NCI-H1436 (cell line): Measurements from ENCODE around the gene CCDC82.
"Not testable (repeated sequence)": the region's sequence is repeated elsewhere in the genome, so short reads cannot be mapped to it uniquely, and the experiment has no call there.

Source experiments
- DNase-seq: peaks from one replicate; lab custom pipeline; 2025; lab: John Stamatoyannopoulos, UW

Gene CCDC82

DNA sequence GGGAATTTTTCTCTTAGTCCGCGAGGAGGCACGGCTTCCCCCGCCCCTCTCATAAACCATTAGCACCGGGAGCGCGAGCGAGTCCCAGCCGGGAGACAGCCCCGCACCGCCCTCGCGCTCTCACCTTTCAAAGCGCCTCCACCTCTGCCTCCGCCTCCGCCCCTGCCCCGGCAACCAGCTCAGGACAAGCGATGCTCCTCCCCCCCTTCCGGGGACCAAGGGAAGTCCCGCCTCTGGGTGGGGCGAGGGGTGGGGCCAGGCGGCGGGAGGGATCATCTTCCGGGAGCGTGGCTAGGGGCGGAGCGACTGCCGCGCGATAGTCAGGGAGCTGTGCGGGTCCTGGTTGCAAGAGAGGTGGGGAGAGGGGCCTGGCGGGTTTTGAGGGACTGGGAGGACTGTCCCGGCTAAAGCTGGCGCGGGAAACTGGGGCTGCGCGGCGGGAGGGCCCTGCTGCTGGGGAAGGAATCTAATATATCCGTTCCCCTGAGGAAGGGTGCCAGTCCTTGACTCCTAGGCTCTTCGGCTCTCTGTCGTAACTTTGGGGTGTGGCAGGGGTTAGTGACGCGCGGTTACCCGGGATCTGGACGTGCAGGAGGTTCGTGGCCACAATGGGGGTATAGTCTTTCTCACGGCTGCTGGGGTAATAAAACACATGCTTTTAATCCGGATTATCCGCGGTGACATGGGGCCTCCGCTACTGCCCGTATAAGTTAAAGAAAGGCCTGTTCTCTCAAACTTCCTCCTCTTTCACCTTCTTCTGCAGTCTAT is at the start of gene CCDC82, which contains the start of gene JRKL:
CCDC82 (minus strand) TSS at position 193 of the 768 bp plus-strand sequence. CDS start 5,165 bp downstream, outside the sequence.
JRKL (plus strand) TSS at position 294 of the 768 bp plus-strand sequence. CDS start 637 bp downstream, outside the sequence.
- DNase-seq, result peak; percentile 93

DNA sequence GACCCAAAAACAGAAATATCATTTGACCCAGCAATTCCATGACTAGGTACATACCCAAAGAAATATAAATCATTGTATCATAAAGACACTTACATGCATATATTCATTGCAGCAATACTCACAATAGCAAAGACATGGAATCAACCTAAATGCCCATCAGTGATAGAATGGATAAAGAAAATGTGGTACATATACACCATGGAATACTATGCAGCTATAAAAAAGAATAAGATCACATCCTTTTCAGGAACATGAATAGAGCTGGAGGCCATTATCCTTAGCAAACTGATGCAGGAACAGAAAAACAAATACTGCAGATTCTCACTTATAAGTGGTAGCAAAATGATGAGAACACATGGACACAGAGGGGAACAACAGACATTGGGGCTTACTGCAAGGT is 42.9 kb upstream of the CCDC82 start:
- not testable (repeated sequence) for DNase-seq

DNA sequence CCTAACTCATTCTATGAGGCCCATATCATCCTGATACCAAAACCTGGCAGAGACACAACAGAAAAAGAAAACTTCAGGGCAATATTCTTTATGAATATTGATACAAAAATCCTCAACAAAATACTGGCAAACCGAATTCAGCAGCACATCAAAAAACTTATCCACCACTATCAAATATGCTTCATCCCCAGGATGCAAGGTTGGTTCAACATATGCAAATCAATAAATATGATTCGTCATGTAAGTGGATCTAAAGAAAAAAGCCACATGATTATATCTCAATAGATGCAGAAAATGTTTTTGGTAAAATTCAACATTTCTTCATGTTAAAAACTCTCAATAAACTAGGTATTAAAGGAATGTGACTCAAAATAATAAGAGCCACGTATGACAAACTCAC is 41.0 kb upstream of the CCDC82 start:
- no peak for DNase-seq

DNA sequence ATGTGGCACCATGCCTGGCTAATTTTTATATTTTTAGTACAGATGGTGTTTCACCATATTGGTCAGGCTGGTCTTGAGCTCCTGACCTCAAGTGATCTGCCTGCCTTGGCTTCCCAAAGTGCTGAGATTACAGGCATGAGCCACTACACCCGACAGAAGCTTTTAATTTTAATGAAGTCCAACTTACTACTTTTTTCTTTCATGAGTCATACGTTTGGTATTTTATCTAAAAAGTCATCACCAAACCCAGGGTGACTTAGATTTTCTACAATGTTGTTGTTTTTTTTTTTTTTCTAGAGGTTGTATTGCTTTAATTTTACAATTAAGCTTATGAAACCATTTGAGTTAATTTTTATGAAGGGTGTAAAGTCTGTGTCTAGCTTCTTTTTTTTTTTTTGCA is 35.0 kb upstream of the CCDC82 start:
- no peak for DNase-seq

DNA sequence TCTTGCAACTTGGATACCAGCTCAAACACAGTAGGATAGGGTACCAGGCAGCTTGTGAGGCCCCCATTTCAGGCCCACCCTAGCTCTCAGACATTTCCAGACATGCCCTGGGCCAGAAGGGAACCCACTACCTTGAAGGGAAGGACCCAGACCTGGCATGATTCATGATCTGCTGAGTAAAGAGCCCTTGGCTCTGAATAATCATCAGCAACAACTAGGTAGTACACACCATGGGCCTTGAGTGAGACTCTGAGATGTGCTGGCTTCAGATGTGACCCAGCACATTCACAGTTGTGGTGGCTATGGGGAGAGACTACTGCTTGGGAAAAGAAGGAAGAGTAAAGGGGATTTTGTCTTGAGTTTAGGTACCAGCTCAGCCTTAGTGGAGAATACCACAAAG is 23.7 kb upstream of the CCDC82 start:
- no peak for DNase-seq

DNA sequence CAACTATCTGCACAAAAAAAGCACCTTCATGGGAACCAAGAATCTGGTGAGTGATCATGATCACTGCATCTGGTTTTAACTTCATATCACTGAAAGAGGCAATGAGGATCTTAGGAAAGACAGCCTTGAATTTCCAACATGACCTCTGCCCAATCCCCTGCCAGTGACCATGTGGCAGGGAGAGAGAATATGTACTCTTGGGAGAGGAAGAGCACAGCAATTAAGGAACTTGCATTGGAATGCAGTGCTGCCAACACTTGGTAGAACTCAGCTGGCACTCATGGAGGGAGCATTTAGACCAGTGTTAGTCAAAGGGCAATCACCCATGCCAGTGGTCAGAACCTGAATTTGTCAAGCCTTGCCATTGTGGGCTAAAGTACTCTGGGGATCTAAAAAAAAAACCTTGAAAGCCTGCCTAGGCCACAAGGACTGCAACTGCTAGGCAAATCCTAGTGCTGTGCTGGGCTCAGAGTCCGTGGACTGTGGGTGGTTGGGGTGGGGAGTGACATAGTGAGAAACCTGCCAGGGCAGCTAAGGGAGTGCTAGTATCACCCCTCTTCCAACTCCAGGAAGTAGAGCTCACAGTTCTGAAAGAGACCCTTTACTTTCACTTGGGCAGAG is 23.2 kb upstream of the CCDC82 start:
- DNase-seq, result no peak

DNA sequence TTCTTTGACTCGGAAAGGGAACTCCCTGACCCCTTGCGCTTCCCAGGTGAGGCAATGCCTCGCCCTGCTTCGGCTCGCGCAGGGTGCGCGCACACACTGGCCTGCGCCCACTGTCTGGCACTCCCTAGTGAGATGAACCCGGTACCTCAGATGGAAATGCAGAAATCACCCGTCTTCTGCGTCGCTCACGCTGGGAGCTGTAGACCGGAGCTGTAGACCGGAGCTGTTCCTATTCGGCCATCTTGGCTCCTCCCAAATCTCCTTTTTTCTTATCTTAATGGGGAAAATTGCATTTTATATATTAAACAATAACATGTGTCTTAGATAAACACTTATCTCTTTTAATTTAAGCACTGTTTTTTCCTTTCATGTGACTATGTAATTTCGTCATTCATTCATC is 21.7 kb upstream of the CCDC82 start:
- DNase-seq, result not testable (repeated sequence)

DNA sequence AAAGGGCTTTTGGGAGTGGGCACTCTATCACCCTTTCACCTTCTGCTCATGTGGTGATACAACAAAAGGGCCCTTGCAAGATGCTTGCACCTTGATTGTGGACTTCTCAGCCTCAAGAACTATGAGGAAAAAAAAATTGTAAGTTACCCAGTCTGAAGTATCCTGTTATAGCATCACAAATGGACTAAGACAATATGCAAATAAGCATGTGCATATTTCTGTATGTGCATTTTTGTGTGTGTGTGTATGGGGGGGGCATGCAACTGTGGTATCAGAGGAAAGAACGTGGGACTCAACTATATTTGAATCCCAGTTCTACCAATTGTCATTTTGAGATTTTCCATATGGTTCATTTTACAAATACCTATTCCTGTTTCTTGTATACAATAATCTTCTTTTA is 11.0 kb upstream of the CCDC82 start:
- no peak for DNase-seq

DNA sequence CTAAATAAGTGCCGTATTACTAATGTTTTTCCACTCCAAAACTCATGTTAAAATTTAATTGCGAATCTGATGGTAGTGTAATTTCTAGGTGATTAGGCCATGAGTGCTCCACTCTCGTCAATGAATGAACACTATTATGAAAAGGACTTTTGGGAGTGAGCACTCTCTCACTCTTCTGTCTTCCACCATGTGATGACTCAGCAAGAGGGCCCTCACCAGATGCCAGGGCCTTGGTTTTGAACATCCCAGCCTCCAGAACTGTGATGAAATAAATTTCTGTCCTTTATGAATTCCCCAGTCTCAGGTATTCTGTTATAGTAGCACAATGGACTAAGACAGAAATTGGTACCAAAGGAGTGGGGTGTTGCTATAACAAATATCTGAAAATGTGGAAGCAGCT is 8.2 kb upstream of the CCDC82 start:
- no peak for DNase-seq

DNA sequence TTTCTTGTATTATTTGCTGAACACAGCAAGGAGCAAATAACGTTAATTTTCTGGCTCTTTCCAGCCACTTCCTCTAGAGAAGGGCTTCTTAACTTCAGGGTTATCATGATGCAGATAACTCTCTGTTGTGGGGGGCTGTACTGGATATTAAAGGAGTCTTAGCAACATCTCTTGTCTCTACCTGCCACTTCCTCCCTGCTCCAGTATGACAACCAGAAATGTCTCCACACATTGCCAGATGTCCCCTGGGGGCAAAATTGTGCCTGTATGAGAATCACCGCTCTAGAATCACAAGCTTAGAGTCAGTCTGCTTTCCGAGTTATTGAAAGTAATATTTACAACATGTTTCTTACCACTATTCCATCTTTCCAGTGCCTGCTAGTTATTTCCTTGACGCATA is 6.9 kb upstream of the CCDC82 start:
- no peak for DNase-seq

DNA sequence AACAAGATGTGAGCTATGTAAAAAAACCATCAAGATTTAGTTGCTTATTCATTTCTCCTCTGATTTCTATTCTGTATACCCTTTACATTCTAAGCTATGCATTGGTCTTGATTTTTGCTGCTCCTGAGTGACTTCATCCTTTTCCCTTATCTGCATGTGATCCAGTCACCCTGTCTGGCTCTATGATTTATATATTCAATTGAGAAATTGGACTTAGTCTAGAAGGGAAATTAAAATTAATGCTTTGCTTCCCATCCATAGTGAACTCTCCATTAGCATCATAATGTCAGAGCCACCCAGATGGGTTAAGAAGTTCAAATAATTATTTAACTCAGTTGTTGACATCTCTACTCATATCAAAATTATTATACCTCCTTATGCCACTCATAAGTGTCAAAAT is 5.1 kb upstream of the CCDC82 start:
- DNase-seq, result no peak

DNA sequence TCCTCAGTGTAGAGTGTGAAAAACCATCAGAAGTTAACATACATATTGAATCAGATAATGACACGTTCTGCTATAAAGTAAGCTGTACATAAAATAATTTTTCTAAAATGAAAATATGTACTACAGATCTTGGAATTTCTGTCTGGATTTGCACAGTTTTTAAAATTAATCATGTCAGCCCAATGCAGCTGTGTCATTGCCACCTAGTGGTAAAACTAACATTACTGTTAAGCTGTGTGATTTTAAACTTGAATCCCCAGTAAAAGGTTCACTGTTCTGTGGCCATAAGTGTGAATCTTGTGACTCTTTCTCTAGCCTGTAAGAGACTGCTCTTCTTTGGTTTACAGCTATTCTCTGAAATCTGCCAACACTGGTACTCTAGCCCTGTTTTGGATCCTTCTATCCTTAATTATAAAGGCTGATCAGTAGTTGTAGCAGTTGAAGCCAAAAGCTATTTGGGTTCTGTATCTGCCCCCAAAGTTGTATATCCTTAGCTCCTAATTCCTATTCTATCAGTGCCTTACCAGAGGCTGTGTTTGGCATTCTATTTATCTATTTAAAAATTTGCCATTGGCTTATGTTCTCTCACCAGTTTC is 4.1 kb upstream of the CCDC82 start:
- no peak for DNase-seq

DNA sequence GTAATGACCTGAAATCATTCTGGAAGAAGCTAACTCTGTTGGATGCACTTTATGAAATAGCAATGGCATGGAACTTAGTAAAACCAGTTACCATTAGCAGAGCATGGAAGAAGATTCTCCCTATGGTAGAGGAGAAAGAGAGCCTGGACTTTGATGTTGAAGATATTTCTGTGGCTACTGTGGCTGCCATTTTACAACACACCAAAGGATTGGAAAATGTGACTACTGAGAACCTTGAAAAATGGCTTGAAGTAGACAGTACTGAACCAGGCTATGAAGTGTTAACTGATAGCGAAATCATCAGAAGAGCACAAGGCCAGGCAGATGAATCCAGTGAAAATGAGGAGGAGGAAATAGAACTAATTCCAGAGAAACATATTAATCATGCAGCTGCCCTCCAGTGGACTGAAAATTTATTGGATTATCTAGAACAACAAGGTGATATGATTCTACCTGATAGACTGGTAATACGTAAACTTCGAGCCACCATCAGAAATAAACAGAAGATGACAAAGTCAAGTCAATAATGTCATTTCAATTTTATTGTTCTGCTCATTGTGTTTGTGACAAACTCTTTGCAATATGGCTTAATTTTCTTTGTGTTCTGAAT is 2.1 kb upstream of the CCDC82 start:
- no peak for DNase-seq

DNA sequence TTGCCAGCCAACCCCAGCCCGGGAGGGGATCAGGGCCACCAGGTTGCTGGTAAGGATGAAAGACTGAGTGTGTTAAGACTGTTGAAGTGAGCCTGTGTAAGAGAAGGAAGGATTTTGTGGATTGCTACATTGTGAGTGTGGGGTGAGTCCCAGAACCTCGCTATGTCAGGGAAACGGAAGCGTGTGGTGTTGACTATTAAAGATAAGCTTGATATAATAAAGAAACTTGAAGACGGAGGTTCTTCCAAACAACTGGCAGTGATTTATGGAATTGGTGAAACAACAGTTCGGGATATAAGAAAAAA is 728 bp upstream of the CCDC82 start:
- no peak for DNase-seq

DNA sequence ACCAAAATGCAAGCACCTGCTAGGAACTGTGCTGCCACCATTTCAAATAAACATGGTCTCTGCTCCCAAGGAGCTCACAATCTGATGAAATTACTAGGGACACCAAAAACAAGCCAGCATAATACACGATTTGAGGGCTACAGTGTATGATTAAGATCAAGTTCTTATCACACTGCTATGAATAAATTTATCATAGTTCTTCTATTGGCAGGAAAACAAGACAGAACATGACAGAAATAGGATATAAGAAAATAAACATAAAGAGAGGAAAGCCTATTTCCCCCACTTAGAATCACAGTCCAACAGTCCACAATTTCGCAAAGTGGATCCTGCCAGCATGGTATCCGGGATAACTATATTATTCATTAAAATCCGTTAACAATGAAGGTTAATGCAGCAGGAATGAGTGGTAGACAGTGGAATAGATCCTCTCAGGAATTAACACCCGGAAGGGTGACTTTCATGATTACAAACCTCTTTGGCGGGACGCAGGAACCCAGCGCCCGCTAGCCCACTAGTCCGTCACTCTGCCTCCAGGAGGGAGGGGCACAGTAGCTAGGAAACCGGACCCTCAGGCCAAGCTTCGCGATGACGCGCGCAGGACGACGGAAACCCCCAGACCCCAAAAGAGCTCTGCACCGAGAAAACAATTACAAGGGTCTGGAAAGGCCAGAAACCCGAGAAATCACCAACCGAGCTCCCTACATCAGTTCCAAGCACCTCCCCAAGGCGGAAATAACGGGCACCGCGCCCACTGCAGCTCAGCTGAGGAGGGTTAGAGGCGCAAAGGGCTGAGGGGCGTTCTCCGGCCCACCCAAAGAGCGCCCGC is 607 bp downstream of the CCDC82 start:
- DNase-seq, result no peak

DNA sequence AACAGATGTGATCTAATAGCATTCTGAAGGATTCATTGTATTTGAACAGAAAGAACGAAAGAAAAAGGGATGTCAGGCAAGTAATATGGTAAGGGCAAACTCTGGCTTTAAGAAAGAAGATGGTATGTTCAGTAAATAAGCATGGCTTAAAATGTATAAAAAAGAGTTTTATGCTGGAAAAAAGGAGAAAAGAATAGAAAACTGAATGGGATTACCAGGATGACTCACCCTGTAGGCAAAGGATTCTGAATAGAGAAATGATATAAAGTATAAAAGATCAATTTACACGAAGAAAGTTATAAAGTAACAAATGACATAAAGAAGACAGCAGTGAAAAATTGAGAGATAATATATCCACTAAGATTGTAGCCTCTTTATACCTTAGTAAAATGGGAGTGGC is 4.5 kb downstream of the CCDC82 start:
- DNase-seq, result no peak

DNA sequence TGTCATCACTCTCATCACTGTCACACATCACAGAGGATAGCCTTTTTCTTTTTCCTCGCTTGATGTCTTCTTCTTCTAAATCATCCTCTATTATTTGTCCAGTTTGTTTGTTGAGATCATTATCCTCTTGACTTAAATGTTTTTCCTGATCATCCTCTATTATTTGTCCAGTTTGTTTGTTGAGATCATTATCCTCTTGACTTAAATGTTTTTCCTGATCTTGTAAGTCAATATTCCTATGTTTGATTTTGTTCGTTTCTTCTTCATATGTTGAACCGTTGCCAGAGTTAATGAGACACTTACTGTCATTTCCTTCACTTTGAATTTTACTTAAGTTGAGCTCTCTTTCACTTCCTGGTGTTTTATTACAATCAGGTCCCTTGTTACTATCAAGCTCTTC is 5.6 kb downstream of the CCDC82 start:
- DNase-seq, result peak; percentile 18

DNA sequence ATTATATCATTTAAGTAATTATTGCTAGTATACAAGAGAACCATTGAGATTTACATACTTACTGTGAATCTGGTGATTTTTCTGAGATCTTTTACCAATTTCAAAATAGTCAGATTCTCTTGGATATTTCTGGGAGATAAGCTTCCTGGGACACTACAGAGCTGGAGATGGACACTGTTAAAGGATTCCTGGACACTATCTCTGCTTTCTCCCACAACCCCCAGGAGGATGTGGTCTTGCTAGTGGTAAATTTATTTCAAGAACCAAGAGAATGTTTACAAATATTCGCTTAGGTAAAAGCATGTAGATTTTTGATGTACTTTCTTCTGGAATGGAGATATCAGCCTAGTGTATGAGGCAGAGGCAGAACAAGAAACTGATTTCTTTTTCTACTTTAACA is 12.9 kb downstream of the CCDC82 start:
- no peak for DNase-seq

DNA sequence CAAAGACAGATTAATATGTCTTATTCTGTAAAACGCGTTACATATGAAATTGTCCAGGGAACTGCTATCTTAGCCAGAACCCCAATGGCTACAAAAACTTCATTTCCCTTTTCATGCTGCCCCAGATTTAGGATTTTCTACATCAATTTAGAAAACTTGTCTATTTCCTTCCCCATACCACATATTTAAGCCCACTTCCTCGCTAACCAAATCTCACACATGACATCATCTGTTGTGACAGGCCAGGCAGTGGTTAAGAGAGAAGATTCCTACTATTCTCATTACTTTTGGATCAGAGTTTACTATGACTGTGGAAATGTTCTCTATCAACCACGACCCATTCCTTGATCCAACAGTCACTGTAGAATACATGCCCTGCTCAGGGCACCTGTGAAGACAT is 15.9 kb downstream of the CCDC82 start:
- DNase-seq, result no peak

DNA sequence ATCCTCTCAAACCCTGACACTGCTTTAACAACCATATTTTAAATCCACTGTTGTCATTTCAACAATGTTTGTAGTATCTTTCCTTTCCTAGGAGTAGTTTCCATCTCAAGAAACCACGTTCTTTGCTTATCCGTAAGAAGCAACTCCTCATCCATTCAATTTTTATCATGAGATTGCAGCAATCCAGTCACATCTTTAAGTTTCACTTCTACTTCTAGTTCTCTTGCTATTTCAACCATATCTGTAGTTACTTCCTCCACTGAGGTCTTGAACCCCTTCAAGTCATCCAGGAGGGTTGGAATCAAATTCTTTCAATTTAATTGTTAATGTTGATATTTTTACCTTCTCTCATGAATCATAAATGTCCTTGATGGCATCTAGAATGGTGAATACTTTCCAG is 22.4 kb downstream of the CCDC82 start:
- no peak for DNase-seq

DNA sequence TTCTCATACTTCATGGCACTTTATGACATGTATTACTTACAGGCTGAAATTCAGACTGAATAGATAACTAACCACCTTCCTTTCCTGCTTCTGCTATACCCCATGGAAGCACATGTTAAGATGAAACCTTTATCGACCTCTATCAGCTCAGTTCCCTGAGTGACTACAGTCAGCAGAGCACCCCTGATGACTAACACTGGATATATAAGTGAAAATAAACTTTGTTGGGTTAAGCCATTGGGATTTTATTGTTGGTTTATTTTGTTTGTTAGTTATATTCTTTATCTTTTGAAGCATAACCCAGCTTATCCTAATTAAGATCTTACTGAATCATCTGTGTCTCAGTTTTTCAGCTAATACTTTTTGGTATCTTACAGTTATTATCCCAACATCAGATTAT is 23.7 kb downstream of the CCDC82 start:
- DNase-seq, result no peak

DNA sequence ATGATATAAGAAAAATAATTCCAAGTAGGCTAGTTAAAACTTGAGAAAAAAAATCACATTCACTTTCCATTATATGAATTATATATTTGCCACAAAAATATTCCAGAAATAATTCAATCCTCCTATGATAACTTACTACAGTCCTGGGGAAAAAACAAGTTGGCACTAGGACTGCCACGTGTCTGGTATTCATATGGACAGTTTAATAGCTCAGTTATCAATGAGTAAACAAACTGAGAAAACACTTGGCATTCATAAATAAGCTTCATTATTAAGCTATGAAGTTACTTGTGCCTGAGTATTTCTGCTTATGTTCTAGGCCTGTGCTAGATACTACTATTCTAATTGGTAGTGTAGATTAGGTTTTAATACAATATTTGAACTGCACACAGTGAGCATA is 24.2 kb downstream of the CCDC82 start:
- no peak for DNase-seq
